ENCODE data around the gene RRM2. TPM values are rescaled to one million over a fixed set of nuclear protein-coding genes. Genes with fewer than 3 reads are reported as not detected.

RRM2 gene
- total and polyA plus RNA-seq, 8 donors, result 1.2 to 30.3 (median 12.8) TPM

- Histone ChIP-seq H3K27me3 (no peaks in the 10 kb centered on the region), H3K4me3 (no peak overlapping the region), H3K4me1 (no peaks in the 10 kb centered on the region), H3K36me3 (no peaks in the 10 kb centered on the region), H3K9me3 (no peaks in the 10 kb centered on the region), H3K27ac (no peak overlapping the region)
- 87 to 96% (median 91%) methylated on average over 11 of the region's 11 CpGs for WGBS, 5 donors
- intact Hi-C loops (cut with DNase I; ENCODE audit: low total_unique reads), result no loop called here
- no peak for DNase-seq
- TF ChIP-seq POLR2AphosphoS5 (IDR thresholded peaks at IDR 0.05), result no peak
- TF ChIP-seq EP300 (IDR thresholded peaks at IDR 0.05), result no peak
- TF ChIP-seq CTCF (IDR thresholded peaks at IDR 0.05), result no peak
- no peak for TF ChIP-seq POLR2A (IDR thresholded peaks at IDR 0.05)
These were observed 36.1 kb downstream of the RRM2 start for GRCh38 chr2:10158681-10159080.

- WGBS, 5 donors, result 85 to 92% (median 91%) methylated on average over 6 of the region's 6 CpGs
- Histone ChIP-seq H3K27ac (no peak overlapping the region), H3K36me3 (no peaks in the 10 kb centered on the region), H3K4me3 (no peak overlapping the region), H3K4me1 (no peaks in the 10 kb centered on the region), H3K27me3 (no peaks in the 10 kb centered on the region), H3K9me3 (no peaks in the 10 kb centered on the region)
- no peak for DNase-seq
- intact Hi-C loops (cut with DNase I; ENCODE audit: low total_unique reads), result no loop called here
- TF ChIP-seq EP300 (IDR thresholded peaks at IDR 0.05) (no peak), CTCF (IDR thresholded peaks at IDR 0.05) (no peak), POLR2AphosphoS5 (IDR thresholded peaks at IDR 0.05) (no peak), POLR2A (IDR thresholded peaks at IDR 0.05) (no peak)
These were observed 36.5 kb downstream of the RRM2 start for GRCh38 chr2:10159086-10159485.

GRCh38 chr2:10159581-10160131, 37.1 kb downstream of the RRM2 start:
- 75 to 82% (median 79%) methylated on average over 11 of the region's 11 CpGs for WGBS, 5 donors
- no peaks in the 10 kb centered on the region for H3K9me3 ChIP-seq

DNA sequence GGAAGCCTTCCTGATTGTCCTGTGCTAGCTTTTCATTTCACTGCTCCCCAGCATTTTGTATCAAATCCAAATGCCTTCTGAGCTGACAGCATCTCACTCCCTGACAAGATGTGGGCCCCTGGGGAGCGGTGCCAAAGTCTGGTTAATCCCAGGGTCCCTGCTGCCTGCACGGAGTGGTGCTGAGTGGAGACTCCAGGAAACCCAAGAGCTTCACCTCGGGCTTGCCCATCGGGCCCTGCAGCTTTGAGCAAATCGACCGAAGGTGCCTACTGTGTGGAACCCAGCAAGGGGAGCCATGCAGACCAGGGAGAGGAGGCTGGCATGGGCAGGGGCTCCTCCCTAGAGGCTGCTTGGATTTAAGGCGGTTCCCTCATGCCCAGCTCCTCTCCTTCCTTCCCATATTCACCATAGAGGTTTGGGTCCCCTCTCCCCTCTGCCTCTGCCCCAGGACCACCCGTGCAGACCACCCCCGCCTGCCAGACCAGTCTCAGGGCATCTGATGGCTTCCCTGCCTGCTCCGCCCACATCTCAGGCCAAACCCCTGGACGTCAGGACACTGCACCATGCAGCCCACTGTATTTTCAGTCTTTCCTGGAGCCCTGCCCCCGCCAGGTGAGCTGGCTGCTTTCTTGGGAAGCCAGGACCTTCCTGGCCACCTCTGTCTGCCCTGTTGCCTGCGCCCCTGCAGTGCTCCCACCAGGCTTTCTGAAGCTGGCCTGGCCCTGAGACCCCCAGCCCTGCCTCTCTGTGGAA, 37.8 kb downstream of the RRM2 start:
- H3K4me1 ChIP-seq, result no peaks in the 10 kb centered on the region
- WGBS, 5 donors, result 88 to 93% (median 91%) methylated on average over 13 of the region's 13 CpGs
- no peaks in the 10 kb centered on the region for H3K36me3 ChIP-seq
- no peaks in the 10 kb centered on the region for H3K9me3 ChIP-seq
- TF ChIP-seq POLR2A (IDR thresholded peaks at IDR 0.05) (no peak), CTCF (IDR thresholded peaks at IDR 0.05) (no peak), POLR2AphosphoS5 (IDR thresholded peaks at IDR 0.05) (no peak), EP300 (IDR thresholded peaks at IDR 0.05) (no peak)
- H3K27me3 ChIP-seq, result no peaks in the 10 kb centered on the region
- DNase-seq, result no peak
- intact Hi-C loops (cut with DNase I; ENCODE audit: low total_unique reads), result no loop called here
- H3K4me3 ChIP-seq, result no peak overlapping the region
- H3K27ac ChIP-seq, result no peak overlapping the region

More at GRCh38 chr2:10159581-10160131, 37.1 kb downstream of the RRM2 start:
- Histone ChIP-seq H3K27me3 (no peaks in the 10 kb centered on the region), H3K27ac (no peak overlapping the region), H3K36me3 (no peaks in the 10 kb centered on the region), H3K4me1 (no peaks in the 10 kb centered on the region), H3K4me3 (no peak overlapping the region)
- intact Hi-C loops (cut with DNase I; ENCODE audit: low total_unique reads), result no loop called here
- no peak for DNase-seq
- TF ChIP-seq POLR2AphosphoS5 (IDR thresholded peaks at IDR 0.05), result no peak
- no peak for TF ChIP-seq EP300 (IDR thresholded peaks at IDR 0.05)
- no peak for TF ChIP-seq CTCF (IDR thresholded peaks at IDR 0.05)
- TF ChIP-seq POLR2A (IDR thresholded peaks at IDR 0.05), result no peak

Measured in stomach (tissue), 9 donors.